HG03060 (cell line): ENCODE results near the gene ASAP3.

Experiments
- ATAC-seq: cut with Tn5 transposase; IDR thresholded peaks from one replicate; pipeline ENCODE4 v1.9.1; 2021; ENCODE audit warnings: low read depth, moderate number of reproducible peaks; ENCODE audit not compliant: unreplicated experiment

Gene ASAP3

GRCh38 chr1:23483321-23484252 lies at the start of gene ASAP3:
ASAP3 (minus strand) TSS chr1:23484179; CDS start chr1:23484133, 46 bp downstream.
- no peak for ATAC-seq

- ATAC-seq: no peak
These were observed 49.5 kb upstream of the ASAP3 start for GRCh38 chr1:23533246-23534023.

DNA sequence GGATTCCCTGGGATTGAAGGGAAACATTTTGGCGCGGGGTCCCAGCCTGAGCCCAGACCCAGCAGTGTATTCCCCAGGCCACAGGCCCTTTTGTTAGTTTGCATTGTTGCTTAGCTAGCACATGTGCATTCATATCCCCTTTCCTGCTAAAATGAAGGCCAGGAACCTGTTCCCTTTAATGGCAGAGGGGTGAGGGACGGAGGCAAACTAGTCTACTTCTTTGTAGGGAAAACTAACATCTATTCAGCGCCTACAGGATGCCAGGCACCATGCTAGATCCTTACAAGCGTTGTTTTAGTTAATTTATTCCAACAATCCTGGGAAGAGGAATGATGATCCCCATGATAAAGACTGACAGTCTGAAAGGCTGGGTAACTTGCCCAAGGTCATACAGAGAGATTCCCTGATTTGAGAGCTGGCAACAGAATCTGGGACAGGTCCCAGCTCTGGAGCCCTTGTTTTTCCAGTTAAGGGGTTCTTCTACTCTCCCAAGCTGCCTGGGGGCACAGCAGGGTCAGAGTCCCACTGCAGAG lies 47.6 kb upstream of the ASAP3 start:
- no peak for ATAC-seq

- ATAC-seq: no peak
These were observed 47.0 kb upstream of the ASAP3 start, which contains the start of gene E2F2 for GRCh38 chr1:23530747-23531561. E2F2 (minus strand) TSS chr1:23531233; CDS start chr1:23530793, 440 bp downstream.

DNA sequence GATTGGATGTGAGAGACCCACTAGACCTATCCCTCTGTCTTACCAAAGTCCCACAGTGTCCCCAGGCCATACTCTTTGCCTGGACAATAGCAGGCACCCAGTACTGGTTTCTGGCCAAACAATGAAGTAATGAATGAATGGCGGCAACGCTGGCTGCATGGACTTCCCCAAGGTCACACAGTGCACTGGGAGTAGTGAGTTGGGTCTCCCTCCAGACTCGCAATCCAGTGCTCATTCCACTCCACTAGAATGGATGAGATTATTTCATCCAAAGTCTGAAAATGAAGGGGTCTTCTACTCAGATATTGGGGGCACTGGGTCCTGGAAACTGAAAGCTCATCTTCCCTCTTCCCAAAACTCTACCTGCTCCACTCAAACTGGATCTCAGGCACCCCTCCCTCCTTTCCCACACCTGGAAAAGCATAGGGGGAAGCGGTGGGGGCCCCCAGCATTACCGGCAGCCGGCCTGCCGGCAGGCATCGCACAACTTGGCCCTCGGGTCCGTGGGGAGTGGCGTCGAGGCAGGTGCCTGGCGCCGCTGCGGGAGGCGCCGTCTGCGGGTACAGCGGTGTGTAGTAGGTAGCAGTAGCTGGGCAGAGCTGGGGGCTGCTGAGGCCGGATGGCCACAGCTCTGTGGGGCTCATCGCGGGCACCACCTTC lies 46.2 kb upstream of the ASAP3 start:
- ATAC-seq: no peak

DNA sequence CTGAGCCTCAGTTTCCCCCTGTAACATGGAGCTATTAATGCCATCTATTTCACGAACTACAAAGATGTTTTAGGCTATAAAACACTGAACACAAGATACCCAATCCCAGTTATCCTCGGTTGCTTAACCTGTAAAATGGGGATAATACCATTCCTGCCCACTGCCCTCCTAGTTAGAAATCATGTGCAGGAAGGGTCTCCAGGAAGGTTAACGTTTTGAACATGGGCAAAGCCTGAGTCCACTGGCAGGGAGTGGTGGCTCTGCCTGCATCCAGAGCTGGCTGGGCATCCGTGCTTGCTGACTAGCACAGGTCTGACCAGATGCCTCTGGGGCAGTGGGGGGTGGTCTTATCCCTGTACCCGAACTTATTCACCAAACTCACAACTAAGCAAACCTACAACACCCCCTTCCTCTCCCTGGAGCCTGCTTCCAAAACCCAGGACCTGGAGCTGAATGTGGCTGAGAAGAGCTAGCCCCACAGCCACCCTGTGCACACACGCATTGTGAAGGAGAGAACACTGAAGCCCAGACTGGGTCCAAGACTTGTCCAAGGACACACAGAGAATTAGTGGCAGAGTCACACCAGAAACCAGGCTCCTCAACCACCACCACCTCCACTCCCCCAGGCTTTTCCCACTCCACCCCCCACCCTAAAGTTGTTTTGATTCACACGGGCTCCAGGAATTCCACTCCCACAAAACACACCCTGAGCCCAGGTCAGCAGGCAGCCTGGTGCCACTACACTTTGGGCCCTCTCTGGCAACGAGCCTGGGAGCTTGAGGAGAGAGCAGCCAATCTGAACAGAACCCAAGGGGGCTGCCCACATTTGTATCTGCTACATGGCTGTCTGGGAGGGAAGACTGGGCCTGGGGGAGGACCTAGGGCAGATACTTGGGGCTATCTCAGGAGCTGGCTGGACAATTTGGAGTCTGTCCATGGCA lies 45.4 kb upstream of the ASAP3 start:
- ATAC-seq: no peak

DNA sequence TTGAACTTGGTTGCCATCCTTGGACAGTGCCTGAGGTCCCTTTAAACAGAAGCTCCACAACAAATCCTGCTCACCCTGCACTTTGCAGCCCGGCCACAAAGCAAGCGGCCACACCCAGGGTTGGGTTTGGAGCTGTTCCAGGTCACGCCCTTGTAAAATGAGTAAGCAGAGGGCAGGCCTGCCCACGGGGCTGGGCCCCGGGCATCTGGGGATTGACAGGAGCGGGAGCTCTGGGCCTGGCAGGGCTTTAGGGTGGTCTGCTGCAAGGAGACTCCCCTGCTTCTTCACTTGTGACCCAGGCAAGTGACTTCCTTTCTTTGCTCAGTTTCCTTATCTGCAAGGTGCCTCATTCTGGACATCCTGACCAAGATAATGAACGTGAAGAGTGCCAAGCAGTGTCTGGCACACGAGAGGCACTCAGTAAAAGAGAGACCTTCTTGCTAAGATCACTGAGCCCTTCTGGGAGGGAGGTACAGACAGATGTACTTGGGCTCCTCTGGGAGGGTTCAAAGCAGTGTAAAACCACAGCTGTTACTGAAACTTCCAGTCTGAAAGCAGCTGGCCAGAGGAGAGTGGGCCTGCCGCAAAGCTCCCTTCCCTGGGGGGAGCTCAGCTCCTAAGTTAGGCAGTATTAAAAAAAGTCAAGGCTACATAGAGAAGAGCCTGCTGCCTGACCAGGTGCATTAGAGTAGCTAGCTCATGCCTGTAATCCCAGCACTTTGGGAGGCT lies 44.4 kb upstream of the ASAP3 start:
- no peak for ATAC-seq

GRCh38 chr1:23527900-23528249 lies 43.9 kb upstream of the ASAP3 start:
- ATAC-seq: no peak

DNA sequence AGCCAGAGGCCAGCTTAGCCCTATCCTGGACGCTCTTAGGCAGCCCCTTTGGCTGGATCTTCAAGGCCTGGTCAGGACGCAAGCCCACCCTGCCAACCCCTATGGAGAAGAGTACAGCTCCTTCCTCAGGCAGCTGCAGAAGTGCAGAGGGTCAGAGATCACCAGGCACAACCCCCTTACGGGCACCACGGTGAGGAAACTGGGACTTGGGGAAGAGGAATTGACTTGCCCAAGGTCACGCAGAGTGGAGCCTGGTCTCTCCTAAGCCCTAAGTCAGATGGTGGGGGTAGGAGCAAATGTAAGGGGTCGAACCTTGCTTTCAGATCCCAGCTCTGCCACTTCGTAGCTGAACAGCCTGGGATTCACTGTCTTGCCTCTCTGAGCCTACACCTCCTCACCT lies 43.4 kb upstream of the ASAP3 start:
- ATAC-seq: no peak

DNA sequence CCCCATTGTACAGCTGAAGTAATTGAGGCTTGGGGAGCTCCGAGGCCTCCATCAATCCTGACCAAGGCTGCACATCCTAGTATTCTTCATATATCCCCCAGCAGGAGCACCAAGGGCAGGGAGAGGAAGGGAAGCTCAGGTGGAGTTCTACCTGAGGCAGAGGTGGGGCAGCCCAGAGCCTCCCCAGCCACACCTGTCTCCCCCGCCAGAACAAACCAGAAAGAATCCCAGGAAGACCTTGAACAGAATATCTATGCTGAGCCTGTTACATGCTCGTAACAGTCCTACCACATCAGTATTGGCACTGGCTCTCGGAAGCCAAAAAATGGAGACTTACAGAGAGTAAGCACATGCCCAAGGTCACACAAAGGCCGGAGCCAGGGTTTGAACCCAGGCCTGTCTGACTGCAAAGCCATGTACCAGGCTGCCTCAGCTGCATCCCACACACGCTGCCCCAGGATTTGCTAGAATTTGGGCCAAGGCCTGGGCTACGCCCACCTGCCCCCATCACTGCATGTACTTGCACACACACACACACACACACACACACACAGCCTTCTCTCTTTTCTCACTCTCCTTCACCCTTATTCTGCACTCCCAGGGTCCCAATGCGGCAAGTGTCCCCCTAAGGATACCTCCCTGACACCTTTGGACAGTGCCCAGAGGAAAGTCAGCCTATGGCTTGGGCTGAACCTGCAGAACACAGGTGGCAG lies 42.5 kb upstream of the ASAP3 start:
- ATAC-seq: no peak

GRCh38 chr1:23525558-23526250 lies 41.7 kb upstream of the ASAP3 start:
- ATAC-seq: no peak

- no peak for ATAC-seq
These were observed 40.9 kb upstream of the ASAP3 start for GRCh38 chr1:23524716-23525401.

DNA sequence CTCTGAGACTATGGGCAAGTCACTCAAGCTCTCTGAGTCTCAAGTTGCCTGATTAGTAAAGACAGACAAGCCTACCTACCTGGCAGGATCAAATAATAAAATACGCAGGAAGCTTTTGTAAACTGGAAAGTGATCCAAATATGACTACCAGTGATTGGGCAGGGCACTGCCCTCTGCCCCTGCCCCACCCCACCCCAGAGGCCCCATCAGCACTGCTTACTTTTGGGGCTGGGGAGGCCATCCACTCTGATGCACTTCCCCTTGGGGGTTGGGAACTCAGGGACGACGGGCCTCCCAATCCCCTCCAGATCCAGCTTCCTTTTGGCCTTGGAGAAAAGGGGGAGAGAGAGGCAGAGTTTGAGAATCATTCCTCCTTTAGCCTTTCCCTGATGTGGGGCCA lies 40.2 kb upstream of the ASAP3 start:
- no peak for ATAC-seq

GRCh38 chr1:23522244-23522982 lies 38.4 kb upstream of the ASAP3 start:
- ATAC-seq: no peak

DNA sequence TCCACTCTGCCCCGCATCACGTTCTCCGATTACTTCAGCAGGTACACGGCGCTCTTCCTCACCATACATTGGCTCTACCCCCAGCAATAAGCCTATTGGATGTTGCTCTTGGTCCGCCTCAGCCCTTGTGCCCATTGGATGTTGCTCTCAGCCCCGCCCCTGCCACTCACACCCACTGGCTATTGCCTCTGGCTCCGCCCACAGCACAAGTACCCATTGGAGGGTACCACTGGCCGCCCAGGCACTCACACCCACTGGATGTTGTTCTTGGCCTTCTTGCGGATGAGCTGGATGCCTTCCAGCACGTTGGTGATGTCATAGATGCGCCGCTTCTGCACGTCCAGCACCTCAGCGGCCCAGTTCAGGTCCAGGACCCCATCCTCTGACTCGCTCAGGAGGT lies 37.6 kb upstream of the ASAP3 start:
- ATAC-seq: no peak

- no peak for ATAC-seq
These were observed 33.6 kb upstream of the ASAP3 start for GRCh38 chr1:23517581-23517980.
